HCT116 (cell line): ENCODE results near the gene MRPL30. TPM values are rescaled to one million over a fixed set of nuclear protein-coding genes. Genes with fewer than 3 reads are reported as not detected.

ENCODE experiments used
- ATAC-seq: fragments of 200-7000 bp; cut with Tn5 transposase; 2 replicates; pipeline ENCODE4 v1.9.1; 2020; ENCODE audit warnings: mild to moderate bottlenecking, moderate library complexity
- BruUV-seq: library from RNA; stranded (reverse); fragments of 400-500 nt; replicated peaks from 2 replicates; lab custom pipeline; 2021; lab: Mats Ljungman, UMichigan
- CTCF ChIA-PET: fragments of 300-600 bp; sonication (Branson Sonifier 250); formaldehyde crosslinking; loops from one replicate; lab custom pipeline; 2021; ENCODE audit warnings: antibody characterized with exemption; lab: Charles Lee
- POLR2A ChIA-PET: fragments of 300-600, 350-600 bp; sonication (Branson Sonifier 250); formaldehyde crosslinking; loops from one replicate; lab custom pipeline; 2021; ENCODE audit warnings: antibody characterized with exemption; lab: Charles Lee
- RAD21 ChIA-PET, 2 experiments: fragments of 300-600 bp; sonication (Branson Sonifier 250); formaldehyde crosslinking; loops; one replicate each; lab custom pipeline; 2023; ENCODE audit warnings: low total read pairs in 2 of 2; ENCODE audit not compliant: uncharacterized antibody in 2 of 2, unreplicated experiment in 2 of 2, low non-redundant PET in 1 of 2; lab: Charles Lee
- DNase-seq: peaks from one replicate; pipeline ENCODE4 v3.0.0-alpha.2; 2010; ENCODE audit warnings: low read depth, low spot score
- H2AFZ ChIP-seq: fragments of 200-600 bp; shearing (Covaris generic), sonication (generic); 2 replicates; pipeline ENCODE4 v1.6.1; 2017; ENCODE audit warnings: low read depth, mixed run types, mixed read lengths, antibody characterized with exemption, low read length; ENCODE audit not compliant: poor library complexity, severe bottlenecking
- H3K27ac ChIP-seq: 2 replicates; pipeline ENCODE4 v1.5.1; 2012; ENCODE audit warnings: low read depth, low read length
- H3K27me3 ChIP-seq: fragments of 200-600 bp; sonication (generic); 2 replicates; pipeline ENCODE4 v1.6.1; 2016; ENCODE audit warnings: mixed run types, low read length, mixed read lengths; ENCODE audit not compliant: insufficient read depth
- H3K36me3 ChIP-seq, 2 experiments: fragments of 200-500 bp in 1 of 2; fragments of 200-600 bp in 1 of 2; sonication (Bioruptor generic) in 1 of 2; sonication (generic) in 1 of 2; 2 replicates each; pipeline versions ENCODE4 v1.5.1 to v1.6.1; 2014 to 2016; ENCODE audit warnings: low read length in 2 of 2, inconsistent platforms in 1 of 2, mixed read lengths in 1 of 2, mixed run types in 1 of 2; ENCODE audit not compliant: insufficient read depth in 2 of 2, control insufficient read depth in 1 of 2
- H3K4me1 ChIP-seq, 2 experiments: fragments of 200-600 bp in 1 of 2; sonication (generic) in 1 of 2; 2 replicates each; pipeline versions ENCODE4 v1.5.1 to v1.6.1; 2012 to 2017; ENCODE audit warnings: low read length in 2 of 2, inconsistent platforms in 1 of 2, mild to moderate bottlenecking in 1 of 2, mixed read lengths in 1 of 2, mixed run types in 1 of 2, moderate library complexity in 1 of 2; ENCODE audit not compliant: insufficient read depth in 2 of 2, control insufficient read depth in 1 of 2
- H3K4me2 ChIP-seq: fragments of 200-600 bp; sonication (generic); 2 replicates; pipeline ENCODE4 v1.6.1; 2017; ENCODE audit warnings: mixed run types, low read length, mixed read lengths
- H3K4me3 ChIP-seq, 2 experiments: fragments of 200-600 bp in 1 of 2; sonication (generic) in 1 of 2; replicated peaks in 1 of 2; 2 replicates each; pipeline ENCODE4 v1.5.1; 2011 to 2016; ENCODE audit warnings: low read length in 2 of 2, control low read depth in 1 of 2, low read depth in 1 of 2, mild to moderate bottlenecking in 1 of 2, mixed read lengths in 1 of 2, mixed run types in 1 of 2
- H3K79me2 ChIP-seq: fragments of 200-600 bp; sonication (generic); 2 replicates; pipeline ENCODE4 v1.6.1; 2017; ENCODE audit warnings: mild to moderate bottlenecking, mixed run types, low read length, moderate library complexity, mixed read lengths; ENCODE audit not compliant: insufficient read depth
- H3K9ac ChIP-seq: fragments of 200-600 bp; sonication (generic); 2 replicates; pipeline ENCODE4 v1.6.1; 2016; ENCODE audit warnings: low read length, mixed read lengths
- H3K9me2 ChIP-seq: fragments of 200-600 bp; sonication (generic), shearing (Covaris generic); 2 replicates; pipeline ENCODE4 v1.6.1; 2017; ENCODE audit warnings: mixed run types, mild to moderate bottlenecking, moderate library complexity; ENCODE audit not compliant: insufficient read depth
- H3K9me3 ChIP-seq, 2 experiments: fragments of 200-500 bp in 1 of 2; fragments of 200-600 bp in 1 of 2; sonication (Bioruptor generic) in 1 of 2; sonication (generic) in 1 of 2; 2 replicates each; pipeline ENCODE4 v1.6.1; 2014 to 2017; ENCODE audit warnings: low read length in 2 of 2, mixed read lengths in 2 of 2, inconsistent platforms in 1 of 2, low read depth in 1 of 2, mild to moderate bottlenecking in 1 of 2, mixed run types in 1 of 2, moderate library complexity in 1 of 2; ENCODE audit not compliant: control insufficient read depth in 1 of 2, insufficient read depth in 1 of 2
- H4K20me1 ChIP-seq: fragments of 200-600 bp; sonication (generic), shearing (Covaris generic); 2 replicates; pipeline ENCODE4 v1.6.1; 2017; ENCODE audit warnings: mixed run types, mild to moderate bottlenecking, moderate library complexity; ENCODE audit not compliant: insufficient read depth
- CBX3 ChIP-seq: IDR thresholded peaks from 2 replicates; pipeline ENCODE4 v1.6.1; 2012; ENCODE audit warnings: low read depth
- CEBPB ChIP-seq: IDR thresholded peaks from 2 replicates; pipeline ENCODE4 v1.6.1; 2012; ENCODE audit warnings: low read depth
- CTCF ChIP-seq, 3 experiments: fragments of 200-600 bp in 1 of 3; sonication (generic) in 1 of 3; IDR thresholded peaks in 2 of 3; conservative IDR thresholded peaks in 1 of 3; 2 replicates each; pipeline ENCODE4 v1.5.1; 2012 to 2017; ENCODE audit warnings: low read depth in 2 of 3, low read length in 2 of 3, antibody characterized with exemption in 1 of 3, borderline replicate concordance in 1 of 3, control low read depth in 1 of 3, mild to moderate bottlenecking in 1 of 3, mixed read lengths in 1 of 3, mixed run types in 1 of 3, moderate library complexity in 1 of 3; ENCODE audit not compliant: insufficient read depth in 1 of 3
- EGR1 ChIP-seq: IDR thresholded peaks from 2 replicates; pipeline ENCODE4 v1.6.1; 2012; ENCODE audit warnings: low read depth
- ELF1 ChIP-seq: IDR thresholded peaks from 2 replicates; pipeline ENCODE4 v1.6.1; 2012; ENCODE audit warnings: low read depth, borderline replicate concordance
- FOSL1 ChIP-seq: IDR thresholded peaks from 2 replicates; pipeline ENCODE4 v1.6.1; 2012; ENCODE audit warnings: low read depth
- MAX ChIP-seq: IDR thresholded peaks from 2 replicates; pipeline ENCODE4 v1.6.1; 2012
- POLR2A ChIP-seq: IDR thresholded peaks from 2 replicates; pipeline ENCODE4 v1.7.0; 2011; ENCODE audit warnings: borderline replicate concordance; ENCODE audit not compliant: insufficient read depth, insufficient read length; ENCODE audit errors: extremely low read depth
- POLR2AphosphoS5 ChIP-seq: IDR thresholded peaks from 2 replicates; pipeline ENCODE4 v1.6.1; 2011; ENCODE audit warnings: mild to moderate bottlenecking, low read depth, low read length, moderate library complexity
- SRF ChIP-seq: IDR thresholded peaks from 2 replicates; pipeline ENCODE4 v1.6.1; 2012; ENCODE audit warnings: low read depth
- ZFX ChIP-seq: fragments of 450-650 bp; IDR thresholded peaks from 2 replicates; pipeline ENCODE4 v1.6.1; 2017
- ZNF274 ChIP-seq: fragments of 200-500 bp; sonication (Bioruptor generic); IDR thresholded peaks from 2 replicates; pipeline ENCODE4 v1.6.1; 2014; ENCODE audit warnings: mild to moderate bottlenecking, low read depth, low read length, inconsistent platforms
- intact Hi-C: fragments of 100-400 bp; cut with micrococcal nuclease; formaldehyde crosslinking; loops from 2 replicates; pipeline ENCODE4 v1.10.0; 2022
- total RNA-seq: library from RNA; stranded (reverse); gene quantifications from one replicate; pipeline ENCODE4 v1.2.1, GENCODE V29; 2021; ENCODE audit not compliant: unreplicated experiment
- TF ChIP-seq, protein P1 (sequence below): IDR thresholded peaks from 2 replicates; pipeline ENCODE4 v1.6.1; 2011; ENCODE audit warnings: mild to moderate bottlenecking, low read length, moderate library complexity; ENCODE audit not compliant: insufficient replicate concordance; ENCODE audit errors: extremely low read depth
- TF ChIP-seq, protein P2 (sequence below): IDR thresholded peaks from 2 replicates; pipeline ENCODE4 v1.6.1; 2012; ENCODE audit warnings: low read depth

The MRPL30 gene
- total RNA-seq, 1 experiment from 2014 or later = 38.1 TPM

GRCh38 chr2:99156891-99157290, 24.1 kb upstream of the MRPL30 start:
- ChIA-PET CTCF (no interaction called here), RAD21 (no interaction called here)
- TF ChIP-seq ZFX (no peak), FOSL1 (no peak), CTCF (IDR thresholded peaks at IDR 0.05 in 2 of 3, conservative IDR thresholded peaks at IDR 0.05 in 1 of 3; ENCODE audit: borderline replicate concordance in 1 of 3, insufficient read depth in 1 of 3, low read depth in 2 of 3, low read length in 2 of 3) (no peak), ZNF274 (no peak), ELF1 (no peak), MAX (no peak), SRF (no peak), CEBPB (no peak), POLR2A (no peak), CBX3 (no peak), POLR2AphosphoS5 (no peak), EGR1 (no peak)
- TF ChIP-seq, protein P1, sequence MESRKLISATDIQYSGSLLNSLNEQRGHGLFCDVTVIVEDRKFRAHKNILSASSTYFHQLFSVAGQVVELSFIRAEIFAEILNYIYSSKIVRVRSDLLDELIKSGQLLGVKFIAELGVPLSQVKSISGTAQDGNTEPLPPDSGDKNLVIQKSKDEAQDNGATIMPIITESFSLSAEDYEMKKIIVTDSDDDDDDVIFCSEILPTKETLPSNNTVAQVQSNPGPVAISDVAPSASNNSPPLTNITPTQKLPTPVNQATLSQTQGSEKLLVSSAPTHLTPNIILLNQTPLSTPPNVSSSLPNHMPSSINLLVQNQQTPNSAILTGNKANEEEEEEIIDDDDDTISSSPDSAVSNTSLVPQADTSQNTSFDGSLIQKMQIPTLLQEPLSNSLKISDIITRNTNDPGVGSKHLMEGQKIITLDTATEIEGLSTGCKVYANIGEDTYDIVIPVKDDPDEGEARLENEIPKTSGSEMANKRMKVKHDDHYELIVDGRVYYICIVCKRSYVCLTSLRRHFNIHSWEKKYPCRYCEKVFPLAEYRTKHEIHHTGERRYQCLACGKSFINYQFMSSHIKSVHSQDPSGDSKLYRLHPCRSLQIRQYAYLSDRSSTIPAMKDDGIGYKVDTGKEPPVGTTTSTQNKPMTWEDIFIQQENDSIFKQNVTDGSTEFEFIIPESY = no peak
- TF ChIP-seq, protein P2, sequence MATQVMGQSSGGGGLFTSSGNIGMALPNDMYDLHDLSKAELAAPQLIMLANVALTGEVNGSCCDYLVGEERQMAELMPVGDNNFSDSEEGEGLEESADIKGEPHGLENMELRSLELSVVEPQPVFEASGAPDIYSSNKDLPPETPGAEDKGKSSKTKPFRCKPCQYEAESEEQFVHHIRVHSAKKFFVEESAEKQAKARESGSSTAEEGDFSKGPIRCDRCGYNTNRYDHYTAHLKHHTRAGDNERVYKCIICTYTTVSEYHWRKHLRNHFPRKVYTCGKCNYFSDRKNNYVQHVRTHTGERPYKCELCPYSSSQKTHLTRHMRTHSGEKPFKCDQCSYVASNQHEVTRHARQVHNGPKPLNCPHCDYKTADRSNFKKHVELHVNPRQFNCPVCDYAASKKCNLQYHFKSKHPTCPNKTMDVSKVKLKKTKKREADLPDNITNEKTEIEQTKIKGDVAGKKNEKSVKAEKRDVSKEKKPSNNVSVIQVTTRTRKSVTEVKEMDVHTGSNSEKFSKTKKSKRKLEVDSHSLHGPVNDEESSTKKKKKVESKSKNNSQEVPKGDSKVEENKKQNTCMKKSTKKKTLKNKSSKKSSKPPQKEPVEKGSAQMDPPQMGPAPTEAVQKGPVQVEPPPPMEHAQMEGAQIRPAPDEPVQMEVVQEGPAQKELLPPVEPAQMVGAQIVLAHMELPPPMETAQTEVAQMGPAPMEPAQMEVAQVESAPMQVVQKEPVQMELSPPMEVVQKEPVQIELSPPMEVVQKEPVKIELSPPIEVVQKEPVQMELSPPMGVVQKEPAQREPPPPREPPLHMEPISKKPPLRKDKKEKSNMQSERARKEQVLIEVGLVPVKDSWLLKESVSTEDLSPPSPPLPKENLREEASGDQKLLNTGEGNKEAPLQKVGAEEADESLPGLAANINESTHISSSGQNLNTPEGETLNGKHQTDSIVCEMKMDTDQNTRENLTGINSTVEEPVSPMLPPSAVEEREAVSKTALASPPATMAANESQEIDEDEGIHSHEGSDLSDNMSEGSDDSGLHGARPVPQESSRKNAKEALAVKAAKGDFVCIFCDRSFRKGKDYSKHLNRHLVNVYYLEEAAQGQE = no peak

More at GRCh38 chr2:99156891-99157290, 24.1 kb upstream of the MRPL30 start:
- Histone ChIP-seq H3K79me2 (peaks cover 5% of the 10 kb centered on the region; the same call in 1 of the 2 replicates), H2AFZ (no peak overlapping the region), H3K27ac (no peak overlapping the region), H3K9me3 (no peaks in the 10 kb centered on the region), H3K4me3 (no peak overlapping the region), H4K20me1 (no peaks in the 10 kb centered on the region), H3K27me3 (no peaks in the 10 kb centered on the region), H3K9me2 (no peaks in the 10 kb centered on the region), H3K9ac (no peak overlapping the region), H3K36me3 (0 out of 4 replicates have a peak, but pooled peaks cover 0 to 3% of the 10 kb centered on the region in 2 experiments), H3K4me2 (no peak overlapping the region), H3K4me1 (peaks cover 13 to 15% of the 10 kb centered on the region in 2 experiments)
- no TSS peak for BruUV-seq
- DNase-seq (no peak), ATAC-seq (no peak)
- intact Hi-C loops = loop anchor here (10.0 kb wide), 1 partner anchor 338 kb away; the partner anchor contains the start of gene REV1
- POLR2A ChIA-PET = no interaction called here
